GM10248 (cell line): Measurements from ENCODE around the gene PDSS1.

ENCODE experiments used
- CTCF ChIA-PET: fragments of 300-600 bp; sonication (Branson Sonifier 250); formaldehyde crosslinking; extraction: SDS; loops from one replicate; lab custom pipeline; 2021; ENCODE audit warnings: antibody characterized with exemption; lab: Yijun Ruan, JAX
- POLR2A ChIA-PET: fragments of 350-650 bp; sonication (Branson Sonifier 250); formaldehyde crosslinking; extraction: SDS; loops from one replicate; lab custom pipeline; 2020; ENCODE audit warnings: antibody characterized with exemption; lab: Yijun Ruan, JAX
- DNase-seq: peaks from one replicate; pipeline ENCODE4 v3.0.0; 2012; ENCODE audit errors: extremely low spot score
- CTCF ChIP-seq: IDR thresholded peaks from 2 replicates; pipeline ENCODE4 v1.5.1; 2012; ENCODE audit warnings: mild to moderate bottlenecking, low read depth; ENCODE audit errors: extremely low read depth, missing control alignments, control extremely low read depth

The PDSS1 gene

GRCh38 chr10:26792758-26793495 is 95.4 kb downstream of the PDSS1 start:
- no peak for TF ChIP-seq CTCF
- no peak for DNase-seq
- POLR2A ChIA-PET: no interaction called here
- CTCF ChIA-PET: interaction anchor here (0.8 to 1.0 kb wide), 3 partner anchors 12 to 108 kb away, joined by 3 to 6 read pairs (median 3); no protein-coding TSS in a partner anchor
